Panc1 (cell line): ENCODE data around the gene CASTOR1. TPM values are rescaled to one million over a fixed set of nuclear protein-coding genes. Genes with fewer than 3 reads are reported as not detected.

Experiments
- ATAC-seq: fragments of 200-7000 bp; cut with Tn5 transposase; 2 replicates; pipeline ENCODE4 v1.9.1; 2020; ENCODE audit warnings: mild to moderate bottlenecking, moderate library complexity
- BruUV-seq: library from RNA; stranded (reverse); fragments of 400-500 nt; replicated peaks from 2 replicates; lab custom pipeline; 2021; lab: Mats Ljungman, UMichigan
- CTCF ChIA-PET: fragments of 300-600 bp; sonication (Branson Sonifier 250); formaldehyde crosslinking; loops from one replicate; lab custom pipeline; 2022; ENCODE audit warnings: antibody characterized with exemption; lab: Charles Lee
- POLR2A ChIA-PET: fragments of 300-600 bp; sonication (Branson Sonifier 250); formaldehyde crosslinking; loops from one replicate; lab custom pipeline; 2022; ENCODE audit warnings: antibody characterized with exemption; lab: Charles Lee
- DNase-seq: peaks from one replicate; pipeline ENCODE4 v3.0.0-alpha.2; 2010; ENCODE audit warnings: low read depth, low spot score
- H3K27ac ChIP-seq: 2 replicates; pipeline ENCODE4 v1.5.1; 2011; ENCODE audit warnings: mild to moderate bottlenecking, low read length, inconsistent platforms
- H3K27me3 ChIP-seq: fragments of 200-500 bp; sonication (Bioruptor generic); 2 replicates; pipeline ENCODE4 v1.6.0; 2014; ENCODE audit warnings: low read length, inconsistent platforms; ENCODE audit not compliant: control insufficient read depth, insufficient read depth
- H3K36me3 ChIP-seq: fragments of 200-500 bp; sonication (Bioruptor generic); 2 replicates; pipeline ENCODE4 v1.5.1; 2014; ENCODE audit warnings: inconsistent platforms, mild to moderate bottlenecking, low read length, moderate library complexity; ENCODE audit not compliant: control insufficient read depth, insufficient read depth
- H3K4me1 ChIP-seq: 2 replicates; pipeline ENCODE4 v1.5.1; 2011; ENCODE audit warnings: inconsistent platforms, mild to moderate bottlenecking, low read length, moderate library complexity; ENCODE audit not compliant: control insufficient read depth, insufficient read depth
- H3K4me3 ChIP-seq, 2 experiments: 2 replicates each; pipeline ENCODE4 v1.5.1; 2011 to 2012; ENCODE audit warnings: low read depth in 2 of 2, low read length in 2 of 2, mild to moderate bottlenecking in 2 of 2, inconsistent platforms in 1 of 2, moderate library complexity in 1 of 2
- H3K9me3 ChIP-seq: fragments of 200-500 bp; sonication (Bioruptor generic); 2 replicates; pipeline ENCODE4 v1.5.1; 2014; ENCODE audit warnings: low read depth, mild to moderate bottlenecking, inconsistent platforms, low read length, moderate library complexity; ENCODE audit not compliant: control insufficient read depth, insufficient read depth
- POLR2AphosphoS5 ChIP-seq: IDR thresholded peaks from 2 replicates; pipeline ENCODE4 v1.6.1; 2012; ENCODE audit warnings: mild to moderate bottlenecking, low read depth, low read length, moderate library complexity
- REST ChIP-seq, 2 experiments: IDR thresholded peaks; 2 replicates each; pipeline ENCODE4 v1.6.1; 2011 to 2012; ENCODE audit warnings: low read depth in 2 of 2, control low read depth in 1 of 2, low read length in 1 of 2, mild to moderate bottlenecking in 1 of 2, moderate library complexity in 1 of 2; ENCODE audit not compliant: insufficient read depth in 1 of 2
- SIN3A ChIP-seq: IDR thresholded peaks from 2 replicates; pipeline ENCODE4 v1.6.1; 2012; ENCODE audit warnings: low read depth, mild to moderate bottlenecking, low read length, moderate library complexity, borderline replicate concordance; ENCODE audit not compliant: insufficient read depth
- TCF7L2 ChIP-seq: IDR thresholded peaks from 2 replicates; pipeline ENCODE4 v1.6.1; 2011; ENCODE audit warnings: mild to moderate bottlenecking, low read depth, low read length, inconsistent platforms
- in situ Hi-C: cut with HindIII; loops from 2 replicates; pipeline ENCODE4 v1.10.0; 2016; ENCODE audit warnings: low sequenced_read_pairs, low pct_unique_long_range_greater_than_20kb
- intact Hi-C: fragments of 100-400 bp; cut with micrococcal nuclease; formaldehyde crosslinking; loops from one replicate; pipeline ENCODE4 v1.10.0; 2022; ENCODE audit not compliant: unreplicated experiment
- total RNA-seq: library from RNA; stranded (reverse); gene quantifications from one replicate; pipeline ENCODE4 v1.2.1, GENCODE V29; 2021; ENCODE audit not compliant: unreplicated experiment

The CASTOR1 gene
- total RNA-seq, 1 experiment from 2014 or later, result 6.7 TPM

DNA sequence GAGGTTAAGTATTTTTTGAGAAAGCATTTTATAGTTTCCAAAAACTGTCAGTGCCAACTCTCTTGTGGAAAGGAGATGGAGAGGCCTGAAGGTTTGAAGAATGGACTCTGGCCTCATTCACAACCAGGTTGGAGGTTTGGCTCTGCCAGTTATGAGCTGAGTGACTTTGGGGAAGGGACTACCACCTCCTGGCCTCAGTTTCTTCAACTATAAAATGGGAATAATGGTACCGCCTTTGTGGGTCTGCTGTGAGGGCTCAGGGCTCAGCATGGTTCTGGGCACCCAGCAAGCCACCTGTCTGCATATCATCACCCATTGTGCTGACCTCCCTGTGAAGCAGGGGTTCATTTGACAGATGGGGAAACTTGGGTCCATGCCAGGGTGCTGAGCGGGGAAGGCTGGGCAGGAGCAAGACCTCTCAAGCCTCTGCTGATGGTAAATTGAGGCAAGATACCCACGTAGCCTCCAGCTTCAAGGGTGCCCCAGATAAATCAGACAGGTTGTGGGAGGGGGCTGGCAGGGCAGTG, 39.2 kb downstream of the CASTOR1 start:
- no peaks in the 10 kb centered on the region for H3K9me3 ChIP-seq
- no peak for TF ChIP-seq REST (IDR thresholded peaks at IDR 0.05; ENCODE audit: insufficient read depth in 1 of 2, low read depth in 2 of 2, low read length in 1 of 2)
- no peak overlapping the region for H3K4me3 ChIP-seq
- ChIA-PET POLR2A (interaction anchor here (0.6 kb wide), 2 partner anchors 38 to 114 kb away, joined by 3 to 4 read pairs; no protein-coding TSS in a partner anchor), CTCF (interaction anchor here (0.6 kb wide), 1 partner anchor 940 kb away, joined by 4 read pairs; no protein-coding TSS in a partner anchor)
- H3K27ac ChIP-seq, result peak overlapping the region; percentile 95
- BruUV-seq, result no TSS peak
- H3K4me1 ChIP-seq, result peaks cover 83% of the 10 kb centered on the region
- H3K27me3 ChIP-seq, result no peaks in the 10 kb centered on the region
- no peaks in the 10 kb centered on the region for H3K36me3 ChIP-seq
- intact Hi-C loops (no loop called here), in situ Hi-C loops (no loop called here)
- no peak for ATAC-seq
- DNase-seq, result no peak

GRCh38 chr22:30249049-30250038, 40.0 kb downstream of the CASTOR1 start:
- in situ Hi-C loops, result no loop called here
- H3K9me3 ChIP-seq, result no peaks in the 10 kb centered on the region
- intact Hi-C loops, result loop anchor here (5.0 kb wide), 1 partner anchor 37 kb away; no protein-coding TSS in a partner anchor
- H3K4me3 ChIP-seq, result no peak overlapping the region
- H3K36me3 ChIP-seq, result no peaks in the 10 kb centered on the region
- peak overlapping the region; percentile 95 for H3K27ac ChIP-seq
- no peaks in the 10 kb centered on the region for H3K27me3 ChIP-seq
- BruUV-seq, result no TSS peak
- TF ChIP-seq TCF7L2 (no peak), POLR2AphosphoS5 (peak; percentile 41; the same call in 1 of the 2 replicates), SIN3A (no peak), REST (IDR thresholded peaks at IDR 0.05; ENCODE audit: insufficient read depth in 1 of 2, low read depth in 2 of 2, low read length in 1 of 2) (no peak)
- ChIA-PET CTCF (no interaction called here), POLR2A (no interaction called here)
- no peak for ATAC-seq
- no peak for DNase-seq
- H3K4me1 ChIP-seq, result peaks cover 82% of the 10 kb centered on the region
